Mononuclear cell (primary cell): ENCODE data around the gene DEGS2. TPM values are rescaled to one million over a fixed set of nuclear protein-coding genes. Genes with fewer than 3 reads are reported as not detected.

ENCODE experiments used
- H3K27me3 ChIP-seq: 2 replicates; pipeline ENCODE4 v1.6.0; 2011; ENCODE audit warnings: low read length, control low read depth; ENCODE audit not compliant: insufficient read depth
- H3K4me1 ChIP-seq: 2 replicates; pipeline ENCODE4 v1.5.1; 2011; ENCODE audit warnings: mild to moderate bottlenecking, low read length, control low read depth; ENCODE audit not compliant: insufficient read depth
- H3K4me3 ChIP-seq: 2 replicates; pipeline ENCODE4 v1.5.1; 2011; ENCODE audit warnings: mild to moderate bottlenecking, low read length, moderate library complexity
- H3K9me3 ChIP-seq: 2 replicates; pipeline ENCODE4 v1.5.1; 2011; ENCODE audit warnings: low read depth, mild to moderate bottlenecking, control low read depth, low read length
- total RNA-seq: library from RNA; depleted of rRNA; stranded (reverse); fragments of >200 nt; gene quantifications from one replicate; pipeline ENCODE4 v1.2.3, GENCODE V29; 2012

Gene DEGS2
- total RNA-seq, 1 donor = 0.21 TPM

DNA sequence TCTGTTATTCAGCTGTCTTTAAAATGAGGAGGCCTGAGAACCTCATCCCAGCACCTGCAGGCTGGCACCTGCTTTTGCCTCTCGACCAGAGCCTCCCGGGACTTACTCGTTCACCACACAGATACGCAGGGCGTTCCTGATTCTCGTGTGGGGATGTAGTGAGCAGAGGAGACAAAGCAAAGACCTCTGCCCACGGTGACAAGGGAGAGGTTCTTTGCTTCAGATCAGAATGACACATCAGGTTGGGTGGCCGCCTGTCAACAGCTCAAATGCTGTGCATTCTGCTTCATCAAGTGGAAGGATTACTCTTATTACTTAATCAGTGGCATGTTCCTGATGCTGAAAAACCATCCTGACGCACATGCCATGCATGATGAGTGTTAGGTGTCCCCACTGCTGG is 24.4 kb downstream of the DEGS2 start:
- H3K4me1 ChIP-seq = no peaks in the 10 kb centered on the region
- no peak overlapping the region for H3K4me3 ChIP-seq
- H3K9me3 ChIP-seq = no peaks in the 10 kb centered on the region
- no peaks in the 10 kb centered on the region for H3K27me3 ChIP-seq

DNA sequence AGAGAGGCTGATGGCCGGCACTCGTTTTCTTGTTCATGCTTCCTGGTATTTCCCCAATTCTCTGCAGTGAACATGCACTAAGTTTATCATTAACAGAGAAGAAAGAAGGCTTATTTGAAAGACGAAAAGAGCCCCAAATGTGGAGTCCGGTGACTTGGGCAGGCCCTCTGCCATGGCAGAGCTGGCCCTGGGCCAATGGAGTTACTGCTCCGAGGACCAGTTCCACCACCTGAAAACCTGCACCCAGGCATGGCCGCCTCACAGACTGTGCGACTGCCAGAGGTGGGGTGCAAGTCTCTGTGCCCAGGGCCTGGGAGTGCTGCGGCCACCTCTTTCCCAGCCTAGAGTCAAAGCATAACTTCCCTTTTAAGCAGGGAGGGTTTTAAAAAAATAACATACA is 24.9 kb downstream of the DEGS2 start:
- Histone ChIP-seq H3K4me1 (no peaks in the 10 kb centered on the region), H3K27me3 (no peaks in the 10 kb centered on the region), H3K9me3 (no peaks in the 10 kb centered on the region), H3K4me3 (no peak overlapping the region)

DNA sequence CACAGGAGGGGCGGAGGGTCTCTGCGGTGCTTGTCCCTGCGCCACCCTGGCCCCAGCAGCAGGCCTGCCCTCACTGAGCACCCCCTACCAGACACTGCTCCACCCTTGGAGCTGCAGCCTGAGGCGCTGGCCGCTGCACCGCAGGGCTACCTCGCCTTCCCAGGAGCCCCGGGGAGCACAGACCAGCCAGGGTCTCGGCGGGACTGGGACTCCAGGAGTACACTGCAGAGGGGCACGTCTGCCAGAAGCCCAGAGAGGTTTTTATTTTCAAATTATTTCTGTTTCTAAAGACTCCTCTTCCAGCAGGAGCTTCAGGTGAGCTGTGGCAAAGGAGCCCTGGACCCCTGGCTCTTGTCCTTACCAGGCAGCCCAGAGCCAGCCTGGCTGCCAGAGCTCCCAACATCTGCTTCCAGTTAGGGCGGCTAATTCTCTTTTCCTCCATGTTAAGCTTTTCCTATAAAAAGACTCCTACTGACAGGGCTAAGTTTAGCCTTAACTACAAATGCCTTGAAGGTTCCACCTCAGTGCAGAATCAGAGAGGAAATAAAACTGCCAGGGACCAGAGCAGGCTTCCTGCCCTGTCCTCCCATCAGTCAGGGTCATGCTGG is 26.4 kb downstream of the DEGS2 start:
- Histone ChIP-seq H3K4me3 (no peak overlapping the region), H3K4me1 (no peaks in the 10 kb centered on the region), H3K27me3 (no peaks in the 10 kb centered on the region), H3K9me3 (no peaks in the 10 kb centered on the region)

DNA sequence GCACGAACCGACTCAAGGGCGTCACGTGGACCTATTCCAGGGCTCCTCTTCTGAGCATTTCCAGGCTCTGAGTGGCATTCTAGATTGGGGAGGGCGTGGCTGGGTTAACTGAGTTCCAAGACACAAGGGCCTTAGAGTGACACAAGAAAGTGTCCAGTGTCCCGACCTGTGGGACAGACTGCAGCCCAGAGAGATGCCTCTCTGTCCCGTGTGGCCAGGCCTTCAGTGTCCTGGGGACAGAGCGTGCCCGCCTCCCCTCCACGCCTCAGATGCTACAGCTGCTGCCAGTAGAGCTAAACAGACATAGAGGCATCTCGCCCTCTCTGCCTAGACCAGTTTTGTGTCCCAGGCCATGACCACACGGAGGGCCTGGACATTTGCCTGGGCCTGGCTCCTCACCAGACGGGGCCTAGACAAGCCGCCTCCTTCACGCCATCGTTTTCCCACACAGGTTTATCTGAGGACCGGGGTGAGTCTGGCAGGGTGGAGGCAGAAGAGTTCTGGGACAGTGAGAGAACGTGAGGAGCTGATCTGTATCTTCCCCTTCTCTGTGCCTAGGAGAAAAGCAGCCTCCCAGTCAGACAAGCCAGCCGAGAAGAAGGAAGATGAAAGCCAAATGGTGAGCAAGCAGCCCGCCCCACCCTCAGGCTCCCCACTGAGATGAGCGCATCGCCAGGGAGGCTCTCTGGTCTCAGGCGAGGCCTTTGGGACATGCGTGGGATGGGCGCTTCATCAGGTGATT is 27.1 kb downstream of the DEGS2 start:
- Histone ChIP-seq H3K4me3 (no peak overlapping the region), H3K9me3 (no peaks in the 10 kb centered on the region), H3K27me3 (no peaks in the 10 kb centered on the region), H3K4me1 (no peaks in the 10 kb centered on the region)

DNA sequence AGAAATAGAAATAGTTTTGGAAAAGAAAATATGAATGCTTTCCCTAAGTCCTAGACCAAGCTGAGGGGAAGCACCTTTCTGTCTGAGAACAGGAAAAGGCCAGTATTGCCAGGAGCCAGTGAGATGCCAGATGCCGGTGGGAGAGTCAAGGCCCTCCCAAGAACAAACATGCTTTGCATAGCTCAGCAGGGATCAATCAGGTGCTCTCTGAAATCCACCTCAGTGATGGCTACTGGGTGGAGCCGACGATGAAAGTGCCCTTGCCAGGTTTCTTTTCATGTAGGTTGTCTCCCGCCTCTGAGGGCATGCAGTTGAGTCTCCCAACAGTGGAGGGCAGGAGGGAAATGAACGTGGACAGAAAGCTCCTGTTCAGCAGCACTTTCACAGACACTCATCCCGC is 28.3 kb downstream of the DEGS2 start:
- H3K4me3 ChIP-seq = no peak overlapping the region
- no peaks in the 10 kb centered on the region for H3K9me3 ChIP-seq
- no peaks in the 10 kb centered on the region for H3K4me1 ChIP-seq
- H3K27me3 ChIP-seq = no peaks in the 10 kb centered on the region

DNA sequence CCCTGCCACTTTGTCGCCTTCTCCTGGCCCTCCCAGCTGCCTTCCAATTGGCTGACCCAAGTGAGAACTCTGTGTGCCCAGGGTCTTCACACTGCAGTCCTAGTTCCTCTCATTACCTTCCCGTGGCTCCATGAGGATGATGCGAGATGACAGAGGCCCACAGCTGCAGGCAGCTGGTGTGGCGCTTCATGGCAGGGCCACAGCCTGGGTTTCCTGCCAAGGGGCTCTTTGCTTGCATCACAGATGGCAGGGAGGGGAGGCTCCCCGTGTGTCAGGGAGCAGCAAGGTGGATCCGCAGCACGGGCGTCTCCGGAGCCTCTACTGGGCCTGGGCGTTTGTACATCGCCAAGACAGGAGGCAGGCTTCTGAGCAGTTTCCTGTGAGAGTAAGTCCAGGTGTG is 28.9 kb downstream of the DEGS2 start:
- no peaks in the 10 kb centered on the region for H3K4me1 ChIP-seq
- no peak overlapping the region for H3K4me3 ChIP-seq
- no peaks in the 10 kb centered on the region for H3K9me3 ChIP-seq
- H3K27me3 ChIP-seq = no peaks in the 10 kb centered on the region

DNA sequence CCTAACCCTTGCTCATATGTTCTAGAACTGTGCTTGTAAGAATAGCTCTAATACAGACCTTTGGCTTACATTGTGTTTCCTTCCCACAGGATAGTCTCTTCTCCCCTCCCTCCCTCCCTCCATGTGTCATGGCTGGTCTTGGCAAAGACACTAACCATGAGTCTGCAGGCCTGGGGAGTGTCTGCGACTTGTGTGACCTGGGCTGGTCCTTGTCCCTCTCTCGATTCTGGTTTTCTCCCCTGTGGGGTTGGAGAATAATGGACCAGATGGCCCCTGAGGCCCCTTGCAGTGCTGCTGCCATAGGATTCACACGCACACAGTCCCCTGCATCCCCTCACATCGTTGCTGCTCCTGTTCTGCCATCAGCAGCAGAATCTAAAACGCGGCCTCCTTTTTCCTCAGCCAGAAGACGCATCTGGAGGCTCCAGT is 30.3 kb downstream of the DEGS2 start:
- H3K27me3 ChIP-seq = no peaks in the 10 kb centered on the region
- no peak overlapping the region for H3K4me3 ChIP-seq
- H3K4me1 ChIP-seq = no peaks in the 10 kb centered on the region
- H3K9me3 ChIP-seq = no peaks in the 10 kb centered on the region

DNA sequence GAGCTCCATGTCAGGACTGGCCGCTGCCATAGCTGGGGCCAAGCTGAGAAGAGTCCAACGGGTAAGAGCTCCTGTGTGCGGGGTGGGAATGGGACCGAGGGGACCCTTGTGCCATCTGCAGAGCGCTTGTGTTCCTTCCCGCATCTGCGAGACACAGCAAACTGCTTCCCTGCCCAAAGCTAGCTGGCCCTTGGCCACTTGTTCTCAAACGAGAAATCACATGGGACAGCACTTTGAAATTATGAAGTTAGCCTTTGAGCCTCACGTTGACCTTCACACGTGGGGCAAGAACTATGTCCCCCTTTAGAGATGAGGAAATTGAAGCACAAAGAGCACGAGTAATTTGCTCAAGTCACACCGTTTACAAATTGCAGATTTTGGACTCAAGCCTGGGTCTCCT is 30.8 kb downstream of the DEGS2 start:
- Histone ChIP-seq H3K4me3 (no peak overlapping the region), H3K4me1 (no peaks in the 10 kb centered on the region), H3K27me3 (no peaks in the 10 kb centered on the region), H3K9me3 (no peaks in the 10 kb centered on the region)

DNA sequence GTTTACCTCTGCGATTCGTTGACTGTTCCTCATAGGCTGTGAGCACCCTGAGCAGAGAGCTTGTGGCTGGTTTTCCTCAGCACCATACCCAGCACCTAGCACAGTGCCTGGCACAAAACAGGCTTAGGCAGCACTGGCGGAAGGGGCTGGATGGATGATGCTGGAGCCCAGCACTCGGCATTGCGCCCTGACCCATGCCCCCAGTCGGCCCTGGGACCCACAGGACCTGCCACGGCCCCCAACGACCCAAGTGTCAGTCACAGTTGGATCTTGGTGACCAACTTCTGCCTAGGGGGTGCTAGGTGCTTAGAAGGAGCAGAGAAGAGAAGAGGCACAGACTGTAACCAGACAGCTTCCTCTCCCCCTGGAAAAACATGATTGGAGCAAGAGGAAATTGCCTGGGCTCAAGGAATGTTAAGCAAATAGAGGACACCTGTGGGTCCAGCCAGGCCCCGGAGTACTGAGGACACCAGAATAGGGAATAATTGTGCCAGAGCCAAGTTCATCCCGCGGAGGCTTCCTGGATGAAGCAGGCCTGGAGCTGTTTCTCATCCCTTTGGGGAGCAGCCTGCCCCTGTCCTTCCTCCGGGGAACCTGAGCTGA is 31.5 kb downstream of the DEGS2 start:
- H3K4me1 ChIP-seq = no peaks in the 10 kb centered on the region
- no peaks in the 10 kb centered on the region for H3K27me3 ChIP-seq
- H3K4me3 ChIP-seq = no peak overlapping the region
- no peaks in the 10 kb centered on the region for H3K9me3 ChIP-seq

DNA sequence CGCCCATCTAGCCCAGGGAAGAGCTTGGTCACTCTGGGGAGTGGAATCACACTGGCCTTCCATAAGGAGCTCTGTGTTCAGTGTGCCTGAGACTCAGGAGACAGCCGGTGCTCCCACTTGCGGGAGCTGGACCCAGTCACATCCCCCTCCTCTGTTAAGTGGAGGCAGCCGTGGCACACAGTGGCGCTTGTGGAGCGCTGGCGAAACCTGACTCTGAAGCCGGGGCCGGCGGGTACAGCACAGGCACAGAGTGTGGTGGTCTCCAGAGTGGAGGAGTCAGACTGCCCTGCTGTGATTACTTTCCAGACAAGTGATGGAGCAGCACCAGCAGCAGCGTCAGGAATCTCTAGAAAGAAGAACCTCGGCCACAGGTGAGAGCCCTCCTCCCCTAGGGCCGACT is 33.0 kb downstream of the DEGS2 start:
- Histone ChIP-seq H3K4me3 (no peak overlapping the region), H3K27me3 (no peaks in the 10 kb centered on the region), H3K4me1 (no peaks in the 10 kb centered on the region), H3K9me3 (no peaks in the 10 kb centered on the region)

DNA sequence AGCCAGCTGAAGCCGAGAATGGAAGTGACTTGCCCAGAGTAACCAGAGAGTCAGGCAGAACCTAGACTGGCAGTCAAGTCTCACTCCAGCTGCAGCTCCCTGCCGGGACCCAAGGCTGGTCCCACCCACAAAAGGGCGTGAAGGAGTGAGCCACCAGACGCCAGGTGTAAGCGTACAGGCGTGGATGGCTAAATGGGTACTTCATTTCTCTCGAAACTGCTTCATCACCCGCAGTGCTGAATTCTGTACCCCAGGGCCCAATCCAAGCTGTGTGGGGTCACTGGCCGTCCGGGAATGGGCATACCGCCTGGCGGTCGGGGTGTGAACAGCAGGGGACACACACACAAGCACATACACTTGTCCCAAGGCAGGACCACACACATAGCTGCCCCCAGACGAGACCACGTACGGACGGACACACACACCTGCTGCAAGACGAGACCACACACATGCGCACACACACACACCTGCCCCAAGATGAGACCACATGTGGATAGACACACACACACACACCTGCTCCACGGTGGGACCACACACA is 34.8 kb downstream of the DEGS2 start:
- H3K4me1 ChIP-seq = no peaks in the 10 kb centered on the region
- no peak overlapping the region for H3K4me3 ChIP-seq
- no peaks in the 10 kb centered on the region for H3K27me3 ChIP-seq
- no peaks in the 10 kb centered on the region for H3K9me3 ChIP-seq

DNA sequence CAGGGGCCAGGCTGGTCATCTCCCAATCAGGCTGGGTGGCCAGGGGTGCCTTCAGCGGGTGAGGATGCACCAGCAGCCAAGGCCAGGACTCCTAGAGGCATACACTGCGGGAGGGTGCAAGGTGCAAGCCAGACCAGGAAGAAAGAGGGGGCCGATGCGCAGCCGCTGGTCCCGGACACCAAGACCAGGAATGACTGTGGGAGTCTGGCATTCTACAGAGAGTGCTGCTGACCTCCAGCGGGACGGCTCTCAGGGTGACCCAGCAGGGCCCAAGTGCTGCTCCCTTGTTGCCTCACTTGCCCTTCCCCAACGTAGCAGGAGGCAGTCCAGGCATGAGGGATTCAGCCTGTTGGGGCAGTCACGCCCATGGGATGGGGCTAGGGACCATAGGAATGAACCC is 35.8 kb downstream of the DEGS2 start:
- H3K4me3 ChIP-seq = no peak overlapping the region
- H3K9me3 ChIP-seq = no peaks in the 10 kb centered on the region
- H3K27me3 ChIP-seq = no peaks in the 10 kb centered on the region
- H3K4me1 ChIP-seq = no peaks in the 10 kb centered on the region

DNA sequence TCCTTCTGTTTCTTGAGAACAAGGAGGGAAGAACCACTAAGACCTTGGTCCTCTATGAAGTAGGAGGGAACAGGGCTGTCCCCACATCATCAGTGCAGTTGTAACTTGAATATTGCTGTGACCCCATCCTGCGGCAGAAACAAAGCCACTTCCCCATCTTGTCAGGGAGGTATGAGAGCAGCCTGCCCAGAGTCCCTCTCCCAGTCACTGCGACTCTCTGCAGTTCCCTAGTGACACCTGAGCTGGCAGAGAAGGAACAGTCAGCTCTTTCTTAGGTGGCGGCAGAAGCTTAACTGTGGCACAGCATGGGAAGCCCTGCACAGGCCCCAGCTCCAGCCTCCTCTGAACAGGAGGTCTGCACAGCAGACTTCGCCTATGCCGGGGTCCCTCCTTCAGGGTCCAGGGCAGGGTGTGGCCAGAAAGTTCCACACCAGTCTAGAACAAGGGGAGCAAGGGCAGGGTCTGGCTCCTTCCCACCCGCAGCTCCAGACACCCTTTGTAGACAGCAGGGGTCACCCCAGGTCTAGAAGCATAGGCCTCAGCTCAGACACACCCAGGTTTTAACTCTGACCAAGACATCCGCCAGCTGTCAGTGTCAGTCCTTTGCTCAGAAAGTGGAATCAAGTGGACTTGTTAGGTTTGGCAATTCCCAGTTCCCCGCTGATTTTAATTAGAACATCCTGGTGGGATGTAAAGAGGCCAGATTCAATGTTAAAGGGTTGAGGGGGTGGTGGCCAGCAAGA is 36.8 kb downstream of the DEGS2 start:
- Histone ChIP-seq H3K4me1 (no peaks in the 10 kb centered on the region), H3K9me3 (no peaks in the 10 kb centered on the region), H3K4me3 (no peak overlapping the region), H3K27me3 (no peaks in the 10 kb centered on the region)

DNA sequence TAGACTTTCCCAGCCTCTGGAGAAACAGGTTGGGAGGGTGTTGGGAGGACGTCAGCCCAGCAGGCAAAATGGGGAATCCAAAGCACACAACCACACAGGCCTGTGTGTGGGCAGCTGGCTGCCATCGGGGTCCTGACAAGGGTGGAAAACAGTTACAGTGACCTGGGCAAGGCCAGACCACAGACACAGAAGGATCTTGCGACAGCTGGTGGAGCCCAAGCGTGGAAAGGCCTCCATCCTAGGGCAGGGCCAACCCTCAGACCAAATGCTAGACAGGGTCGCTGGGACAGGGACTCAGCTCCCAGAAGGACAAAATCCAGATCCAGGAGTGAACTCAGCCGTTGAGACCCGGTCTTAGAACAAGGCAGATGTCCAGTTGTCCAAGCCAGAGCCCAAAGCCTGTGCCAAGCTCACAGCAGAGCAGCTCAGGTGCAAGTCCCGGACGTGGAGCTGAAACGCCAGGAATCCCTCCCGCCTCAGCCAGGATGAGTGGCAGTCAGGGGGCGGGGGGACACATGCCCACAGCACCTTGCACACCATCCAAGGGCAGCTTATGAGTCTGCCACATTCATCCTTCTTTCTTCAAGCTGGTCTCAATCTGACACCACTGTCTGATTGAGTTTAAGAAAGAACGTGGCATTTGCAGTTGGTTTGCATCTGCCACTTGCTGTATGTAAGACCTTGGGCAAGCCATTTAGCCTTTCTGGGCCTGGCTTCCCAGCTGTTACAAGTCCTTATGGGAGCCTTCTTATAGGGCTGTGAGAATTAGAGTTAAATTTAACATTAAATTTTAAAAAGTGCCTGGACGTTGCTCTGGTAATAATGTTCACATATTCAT is 37.6 kb downstream of the DEGS2 start:
- H3K9me3 ChIP-seq = no peaks in the 10 kb centered on the region
- no peak overlapping the region for H3K4me3 ChIP-seq
- no peaks in the 10 kb centered on the region for H3K27me3 ChIP-seq
- H3K4me1 ChIP-seq = no peaks in the 10 kb centered on the region
